OCI-LY1 (cell line): ENCODE measurements around the gene LRRC37A2.
"Not testable (repeated sequence)": the region's sequence is repeated elsewhere in the genome, so short reads cannot be mapped to it uniquely, and the experiment has no call there.

ENCODE experiments used
- H2AFZ ChIP-seq: fragments of 200-600 bp; sonication (generic), shearing (Covaris generic); 2 replicates; pipeline ENCODE4 v1.6.0; 2014; ENCODE audit warnings: antibody characterized with exemption, mild to moderate bottlenecking, low read length
- H3F3A ChIP-seq: fragments of 200-600 bp; sonication (generic), shearing (Covaris generic); 2 replicates; pipeline ENCODE4 v1.6.0; 2014; ENCODE audit warnings: mild to moderate bottlenecking, antibody characterized with exemption, low read length, moderate library complexity; ENCODE audit not compliant: insufficient read depth
- H3K27ac ChIP-seq: fragments of 200-600 bp; sonication (generic); 2 replicates; pipeline ENCODE4 v1.5.1; 2014; ENCODE audit warnings: low read length, mixed run types, mild to moderate bottlenecking, low read depth; ENCODE audit not compliant: poor library complexity, severe bottlenecking
- H3K27me3 ChIP-seq: fragments of 200-600 bp; sonication (generic); 2 replicates; pipeline ENCODE4 v1.6.0; 2014; ENCODE audit warnings: antibody characterized with exemption, mild to moderate bottlenecking, low read length, moderate library complexity; ENCODE audit not compliant: insufficient read depth
- H3K36me3 ChIP-seq: fragments of 200-600 bp; sonication (generic); 2 replicates; pipeline ENCODE4 v1.6.1; 2014; ENCODE audit warnings: mild to moderate bottlenecking, antibody characterized with exemption, low read length, moderate library complexity, mixed read lengths; ENCODE audit not compliant: insufficient read depth
- H3K4me1 ChIP-seq: fragments of 200-600 bp; sonication (generic); 2 replicates; pipeline ENCODE4 v1.5.1; 2014; ENCODE audit warnings: mild to moderate bottlenecking, low read length, moderate library complexity; ENCODE audit not compliant: insufficient read depth, severe bottlenecking
- H3K4me2 ChIP-seq: fragments of 200-600 bp; sonication (generic), shearing (Covaris generic); 2 replicates; pipeline ENCODE4 v1.6.1; 2014; ENCODE audit warnings: low read length
- H3K4me3 ChIP-seq: fragments of 200-600 bp; sonication (generic); 2 replicates; pipeline ENCODE4 v1.5.1; 2014; ENCODE audit warnings: low read length, low read depth, mild to moderate bottlenecking, mixed read lengths; ENCODE audit not compliant: poor library complexity, severe bottlenecking
- H3K79me2 ChIP-seq: fragments of 200-600 bp; shearing (Covaris generic); 2 replicates; pipeline ENCODE4 v1.6.1; 2016; ENCODE audit warnings: mixed run types, low read length, mixed read lengths; ENCODE audit not compliant: insufficient read depth
- H3K9ac ChIP-seq: fragments of 200-600 bp; sonication (generic), shearing (Covaris generic); 2 replicates; pipeline ENCODE4 v1.6.1; 2014; ENCODE audit warnings: mild to moderate bottlenecking, low read length, mixed read lengths
- H3K9me2 ChIP-seq: fragments of 200-600 bp; sonication (generic), shearing (Covaris generic); 2 replicates; pipeline ENCODE4 v1.6.1; 2014; ENCODE audit warnings: low read depth, mild to moderate bottlenecking, low read length, mixed read lengths
- H3K9me3 ChIP-seq: fragments of 200-600 bp; shearing (Covaris generic); 2 replicates; pipeline ENCODE4 v1.6.1; 2014; ENCODE audit warnings: low read length, mixed read lengths
- H4K20me1 ChIP-seq: fragments of 200-600 bp; sonication (generic), shearing (Covaris generic); 2 replicates; pipeline ENCODE4 v1.6.0; 2016; ENCODE audit warnings: mild to moderate bottlenecking, low read length; ENCODE audit not compliant: insufficient read depth

Gene LRRC37A2

GRCh38 chr17:46603125-46603524 is 90.9 kb downstream of the LRRC37A2 start:
- H3K4me2 ChIP-seq, H3K27ac ChIP-seq, H2AFZ ChIP-seq, H3K9me3 ChIP-seq, H3K27me3 ChIP-seq, H3K79me2 ChIP-seq, H3K36me3 ChIP-seq, H4K20me1 ChIP-seq, H3K9me2 ChIP-seq, H3K9ac ChIP-seq, H3F3A ChIP-seq, H3K4me1 ChIP-seq, H3K4me3 ChIP-seq: not testable (repeated sequence)
